Measurements from ENCODE around the gene CBLC. TPM values are rescaled to one million over a fixed set of nuclear protein-coding genes. Genes with fewer than 3 reads are reported as not detected.

CBLC gene
- polyA plus RNA-seq, 1 donor (not counting 4 experiments of a cell fraction or from before 2014, with no cell fraction given) = 27.8 TPM

DNA sequence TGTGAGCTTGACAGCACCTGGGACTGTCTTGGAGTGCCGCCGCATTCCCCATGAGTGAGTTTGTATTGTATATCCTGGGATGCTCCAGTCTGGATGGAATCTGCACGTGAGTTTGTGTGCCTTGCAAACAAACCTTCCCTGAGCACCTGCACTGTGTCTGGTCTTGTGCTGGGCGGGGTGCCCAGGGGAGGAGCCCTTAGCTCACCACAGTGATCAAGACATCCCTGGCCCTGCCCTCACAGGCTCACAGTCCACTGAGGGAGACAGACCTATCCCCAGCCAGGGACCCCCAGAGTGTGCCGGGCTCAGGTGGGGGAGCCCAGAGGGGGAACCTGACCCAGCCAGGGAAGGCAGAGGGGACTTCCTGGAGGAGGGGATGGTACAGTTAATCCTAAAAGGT lies 29.5 kb downstream of the CBLC start:
- dilution Hi-C loops (cut with MboI; ENCODE audit: extremely low pct_ligation_motif_present, low sequenced_read_pairs) = no loop called here
- FAIRE-seq = peak; percentile 95
- Histone ChIP-seq H2AFZ (ENCODE audit: control insufficient read depth, low read length) (no peak overlapping the region), H3K4me2 (ENCODE audit: control insufficient read depth, extremely low read depth, insufficient read depth, low read depth, low read length) (no peak overlapping the region), H3K79me2 (ENCODE audit: control insufficient read depth, insufficient read depth, low read length) (no peaks in the 10 kb centered on the region), H3K27ac (ENCODE audit: control insufficient read depth, insufficient read depth, low read length) (peak overlapping the region; percentile 5), H3K36me3 (ENCODE audit: control insufficient read depth in 2 of 2, extremely low read depth in 1 of 2, insufficient read depth in 2 of 2, low read length in 2 of 2) (peaks cover 10 to 24% of the 10 kb centered on the region in 2 experiments), H4K20me1 (ENCODE audit: control insufficient read depth, extremely low read depth, insufficient read depth, low read length) (peaks cover 6% of the 10 kb centered on the region), H3K4me1 (ENCODE audit: control insufficient read depth, extremely low read depth, insufficient read depth, low read length) (peaks cover 42% of the 10 kb centered on the region), H3K9me3 (ENCODE audit: control insufficient read depth, low read depth, low read length) (no peaks in the 10 kb centered on the region), H3K27me3 (ENCODE audit: control insufficient read depth, extremely low read depth, insufficient read depth, low read length) (no peaks in the 10 kb centered on the region), H3K4me3 (ENCODE audit: control insufficient read depth in 2 of 3, extremely low read depth in 1 of 3, insufficient read depth in 2 of 3, low read depth in 1 of 3, low read length in 3 of 3) (no peak overlapping the region), H3K9ac (ENCODE audit: control insufficient read depth, extremely low read depth, insufficient read depth, low read length) (no peak overlapping the region), H3K9me1 (ENCODE audit: control insufficient read depth, extremely low read depth, insufficient read depth, low read length) (no peaks in the 10 kb centered on the region)
- peak; percentile 96 for DNase-seq (ENCODE audit: low read depth, low spot score)
- TF ChIP-seq EZH2 (IDR thresholded peaks at IDR 0.05; ENCODE audit: low read length) = no peak
- TF ChIP-seq, protein P1, sequence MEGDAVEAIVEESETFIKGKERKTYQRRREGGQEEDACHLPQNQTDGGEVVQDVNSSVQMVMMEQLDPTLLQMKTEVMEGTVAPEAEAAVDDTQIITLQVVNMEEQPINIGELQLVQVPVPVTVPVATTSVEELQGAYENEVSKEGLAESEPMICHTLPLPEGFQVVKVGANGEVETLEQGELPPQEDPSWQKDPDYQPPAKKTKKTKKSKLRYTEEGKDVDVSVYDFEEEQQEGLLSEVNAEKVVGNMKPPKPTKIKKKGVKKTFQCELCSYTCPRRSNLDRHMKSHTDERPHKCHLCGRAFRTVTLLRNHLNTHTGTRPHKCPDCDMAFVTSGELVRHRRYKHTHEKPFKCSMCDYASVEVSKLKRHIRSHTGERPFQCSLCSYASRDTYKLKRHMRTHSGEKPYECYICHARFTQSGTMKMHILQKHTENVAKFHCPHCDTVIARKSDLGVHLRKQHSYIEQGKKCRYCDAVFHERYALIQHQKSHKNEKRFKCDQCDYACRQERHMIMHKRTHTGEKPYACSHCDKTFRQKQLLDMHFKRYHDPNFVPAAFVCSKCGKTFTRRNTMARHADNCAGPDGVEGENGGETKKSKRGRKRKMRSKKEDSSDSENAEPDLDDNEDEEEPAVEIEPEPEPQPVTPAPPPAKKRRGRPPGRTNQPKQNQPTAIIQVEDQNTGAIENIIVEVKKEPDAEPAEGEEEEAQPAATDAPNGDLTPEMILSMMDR (optimal IDR thresholded peaks at IDR 0.05 in 1 of 3, IDR thresholded peaks at IDR 0.05 in 1 of 3, conservative IDR thresholded peaks at IDR 0.05 in 1 of 3; ENCODE audit: extremely low read depth in 1 of 3, insufficient read depth in 2 of 3, low read length in 3 of 3) = peak in 1 of 3 experiments; percentile 0

DNA sequence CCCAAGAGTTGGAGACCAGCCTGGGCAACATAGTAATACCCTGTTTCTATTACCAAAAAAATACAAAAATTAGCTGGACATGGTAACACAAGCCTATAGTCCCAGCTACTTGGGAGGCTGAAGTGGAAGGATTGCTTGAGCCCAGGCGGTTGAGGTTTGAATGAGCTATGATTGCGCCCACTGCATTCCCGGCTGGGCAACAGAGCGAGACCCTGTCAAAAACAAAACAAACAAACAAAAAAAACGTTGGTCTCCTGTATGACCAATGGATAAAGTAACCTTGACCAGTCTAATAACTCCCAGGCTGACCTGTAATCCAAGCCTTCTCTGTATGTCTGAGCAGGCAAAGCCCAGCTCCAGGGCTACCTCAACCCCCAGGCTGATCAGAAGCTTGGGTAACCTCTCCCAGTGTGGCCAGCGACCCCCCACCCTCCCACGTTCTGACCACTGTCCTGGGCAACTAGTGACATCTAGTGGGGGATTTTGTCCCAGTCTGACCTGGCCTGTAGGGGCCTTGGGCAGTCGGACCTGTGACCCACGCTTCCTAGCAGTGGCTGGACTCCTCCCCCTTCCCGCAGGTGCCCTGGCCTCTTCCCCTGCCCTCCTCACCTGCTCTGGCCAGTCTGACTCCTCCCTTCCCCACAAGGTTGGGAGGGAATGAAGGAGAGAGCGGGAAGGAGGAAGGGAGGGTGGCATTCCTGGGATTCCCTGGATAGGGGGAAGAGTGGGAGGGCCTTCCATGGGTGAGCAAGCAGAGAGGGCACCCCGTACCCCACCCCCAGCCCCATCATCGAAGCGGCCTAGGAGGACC lies 30.2 kb downstream of the CBLC start:
- H3K9ac ChIP-seq (ENCODE audit: control insufficient read depth, extremely low read depth, insufficient read depth, low read length) = no peak overlapping the region
- H4K20me1 ChIP-seq (ENCODE audit: control insufficient read depth, extremely low read depth, insufficient read depth, low read length) = peaks cover 4% of the 10 kb centered on the region
- no peaks in the 10 kb centered on the region for H3K27me3 ChIP-seq (ENCODE audit: control insufficient read depth, extremely low read depth, insufficient read depth, low read length)
- no peak overlapping the region for H3K4me3 ChIP-seq (ENCODE audit: control insufficient read depth in 2 of 3, extremely low read depth in 1 of 3, insufficient read depth in 2 of 3, low read depth in 1 of 3, low read length in 3 of 3)
- no peak for FAIRE-seq
- H3K36me3 ChIP-seq (ENCODE audit: control insufficient read depth in 2 of 2, extremely low read depth in 1 of 2, insufficient read depth in 2 of 2, low read length in 2 of 2) = peaks cover 5 to 17% of the 10 kb centered on the region in 2 experiments
- no peak for TF ChIP-seq EZH2 (IDR thresholded peaks at IDR 0.05; ENCODE audit: low read length)
- TF ChIP-seq, protein P1 (optimal IDR thresholded peaks at IDR 0.05 in 1 of 3, IDR thresholded peaks at IDR 0.05 in 1 of 3, conservative IDR thresholded peaks at IDR 0.05 in 1 of 3; ENCODE audit: extremely low read depth in 1 of 3, insufficient read depth in 2 of 3, low read length in 3 of 3) = peak in 2 of 3 experiments; percentile 17 to 60
- no peak overlapping the region for H3K27ac ChIP-seq (ENCODE audit: control insufficient read depth, insufficient read depth, low read length)
- dilution Hi-C loops (cut with MboI; ENCODE audit: extremely low pct_ligation_motif_present, low sequenced_read_pairs) = no loop called here
- H3K9me1 ChIP-seq (ENCODE audit: control insufficient read depth, extremely low read depth, insufficient read depth, low read length) = no peaks in the 10 kb centered on the region
- no peak overlapping the region for H2AFZ ChIP-seq (ENCODE audit: control insufficient read depth, low read length)
- no peaks in the 10 kb centered on the region for H3K9me3 ChIP-seq (ENCODE audit: control insufficient read depth, low read depth, low read length)
- peak overlapping the region; percentile 77 for H3K4me2 ChIP-seq (ENCODE audit: control insufficient read depth, extremely low read depth, insufficient read depth, low read depth, low read length)
- H3K79me2 ChIP-seq (ENCODE audit: control insufficient read depth, insufficient read depth, low read length) = no peaks in the 10 kb centered on the region
- H3K4me1 ChIP-seq (ENCODE audit: control insufficient read depth, extremely low read depth, insufficient read depth, low read length) = peaks cover 42% of the 10 kb centered on the region
- DNase-seq (ENCODE audit: low read depth, low spot score) = peak; percentile 64

All from keratinocyte (primary cell).